Kidney glomerular epithelial cell (primary cell): ENCODE measurements around the gene TRIM29.

Experiments used
- DNase-seq: peaks from one replicate; lab custom pipeline; 2025; lab: John Stamatoyannopoulos, UW

TRIM29 gene

GRCh38 chr11:120061761-120062560 lies 76.0 kb downstream of the TRIM29 start:
- DNase-seq, result no peak
